ENCODE measurements around the gene SYNGR3.

DNA sequence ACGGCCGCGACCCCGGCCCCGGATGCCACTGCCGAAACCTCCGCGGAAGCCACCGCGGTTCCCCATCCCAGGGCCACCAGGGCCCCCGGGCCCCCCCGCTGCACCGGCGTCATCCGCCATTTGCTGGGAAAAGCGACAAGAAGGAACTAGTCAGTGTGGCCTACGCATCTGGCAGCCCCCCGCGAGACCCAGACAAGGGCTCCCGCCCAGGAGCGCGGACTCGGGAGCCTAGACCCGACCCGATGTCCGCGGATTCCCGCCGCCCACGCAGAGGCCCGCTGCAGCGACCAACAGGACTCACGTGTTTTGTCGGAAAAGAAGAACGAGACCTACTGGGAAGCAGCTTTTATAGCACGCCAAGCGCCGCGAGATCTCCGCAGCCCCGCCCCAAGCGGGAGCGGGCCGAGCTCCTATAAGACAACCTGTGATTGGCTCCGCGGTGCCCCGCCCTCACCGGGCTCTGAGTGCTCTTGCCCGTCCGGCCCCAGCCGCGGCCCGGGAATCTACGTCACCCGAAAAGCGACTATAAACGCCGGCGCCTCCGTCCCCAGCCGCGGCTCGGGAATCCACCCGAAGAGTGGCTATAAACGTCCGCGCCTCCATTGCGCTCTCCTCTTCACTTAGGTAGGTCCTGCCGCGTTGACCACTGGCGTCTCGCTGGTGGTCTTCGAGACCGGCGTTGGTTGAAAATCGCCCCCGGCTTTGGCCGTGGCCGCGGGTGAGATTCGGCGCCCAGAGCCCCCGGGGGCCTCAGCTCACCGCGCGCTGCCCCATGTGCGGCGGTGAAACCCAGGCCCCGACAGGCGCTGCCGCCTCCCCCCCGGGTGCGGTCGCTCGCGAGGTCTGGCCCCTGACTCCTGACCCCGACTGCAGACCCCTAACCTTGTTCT lies 25.0 kb upstream of the SYNGR3 start, which contains the start of gene RPS2:
- TF ChIP-seq CTCF (IDR thresholded peaks at IDR 0.05), result peak in 1 of 6 experiments; percentile 14
- TF ChIP-seq POLR2A (IDR thresholded peaks at IDR 0.05), result peak; percentile 95 to 96

Measured in adrenal gland (tissue), 5 donors.